ENCODE results near the gene RERE.
"Not testable (repeated sequence)": the region's sequence is repeated elsewhere in the genome, so short reads cannot be mapped to it uniquely, and the experiment has no call there.

DNA sequence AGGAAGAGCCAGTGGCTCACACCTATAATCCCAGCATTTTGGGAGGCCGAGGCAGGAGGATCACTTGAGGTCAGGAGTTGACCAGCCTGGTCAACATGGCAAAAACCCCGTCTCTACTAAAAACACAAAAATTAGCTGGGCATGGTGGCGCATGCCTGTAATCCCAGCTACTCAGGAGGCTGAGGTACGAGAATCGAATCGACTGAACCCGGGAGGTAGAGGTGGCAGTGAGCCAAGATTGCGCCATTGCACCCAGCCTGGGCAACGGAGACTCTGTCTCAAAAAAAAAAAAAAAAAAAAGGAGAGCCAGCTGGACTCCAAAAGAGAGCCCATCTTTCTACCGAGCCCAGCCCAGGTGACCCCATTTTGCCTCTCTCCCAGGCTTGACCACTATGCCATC lies 13.3 kb upstream of the RERE start:
- not testable (repeated sequence) for TF ChIP-seq FOXP2 (optimal IDR thresholded peaks at IDR 0.05; ENCODE audit: control extremely low read depth, extremely low read length, insufficient read depth); POLR2AphosphoS5 (IDR thresholded peaks at IDR 0.05; ENCODE audit: borderline replicate concordance, low read depth, low read length); EZH2 (IDR thresholded peaks at IDR 0.05)

All from SK-N-MC (cell line).